GM18907 (cell line): Measurements from ENCODE around the gene SSBP3.
"Not testable (repeated sequence)": the region's sequence is repeated elsewhere in the genome, so short reads cannot be mapped to it uniquely, and the experiment has no call there.

Source experiments
- ATAC-seq: cut with Tn5 transposase; IDR thresholded peaks from one replicate; pipeline ENCODE4 v1.9.1; 2021; ENCODE audit warnings: mild to moderate bottlenecking, moderate library complexity; ENCODE audit not compliant: unreplicated experiment

The SSBP3 gene

DNA sequence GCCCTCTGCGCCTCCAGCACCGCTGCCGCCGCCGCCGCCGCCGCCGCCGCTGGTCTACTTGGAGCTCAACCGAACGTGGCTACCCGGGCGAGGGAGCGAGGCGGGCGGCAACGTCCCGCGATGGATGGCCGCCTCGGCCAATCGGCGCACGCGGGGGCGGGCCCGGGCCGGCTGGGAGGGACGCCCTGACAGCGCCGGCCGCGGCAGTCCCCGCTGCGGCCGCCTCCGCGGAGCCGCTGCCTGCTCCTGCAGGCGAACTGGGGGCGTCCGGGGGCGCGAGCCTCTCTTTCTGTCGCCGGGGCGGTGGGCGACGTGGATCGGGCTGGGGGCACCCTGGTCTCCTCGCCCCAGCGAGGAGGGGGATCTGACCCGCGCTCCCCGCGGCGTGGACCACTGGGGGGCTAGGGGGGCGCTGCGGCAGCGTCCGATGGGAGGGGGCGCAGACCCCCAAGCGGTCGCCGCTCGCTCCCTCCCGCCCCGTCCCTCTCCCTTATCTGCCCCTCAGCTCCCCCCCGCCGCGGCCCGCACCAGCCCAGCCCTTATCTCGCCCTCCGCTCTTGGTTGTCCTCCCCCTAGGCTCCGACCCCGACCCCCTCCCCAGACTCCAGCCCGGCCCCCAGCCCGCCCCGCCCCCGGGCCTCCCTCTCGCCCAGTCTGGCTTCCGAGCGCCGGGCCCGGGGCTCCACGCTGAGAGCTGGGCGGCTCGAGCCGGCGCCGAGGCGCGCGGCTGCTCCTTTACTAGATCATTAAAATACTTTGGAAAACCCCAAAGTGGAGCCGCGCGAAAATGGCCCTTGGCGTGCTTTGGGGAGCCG lies at the start of gene SSBP3:
Gene SSBP3, minus strand, starts transcription at position 56 of the 815 bp plus-strand sequence.
- ATAC-seq: peak; percentile 79

- no peak for ATAC-seq
These were observed 47.3 kb upstream of the SSBP3 start for GRCh38 chr1:54453509-54453908.

DNA sequence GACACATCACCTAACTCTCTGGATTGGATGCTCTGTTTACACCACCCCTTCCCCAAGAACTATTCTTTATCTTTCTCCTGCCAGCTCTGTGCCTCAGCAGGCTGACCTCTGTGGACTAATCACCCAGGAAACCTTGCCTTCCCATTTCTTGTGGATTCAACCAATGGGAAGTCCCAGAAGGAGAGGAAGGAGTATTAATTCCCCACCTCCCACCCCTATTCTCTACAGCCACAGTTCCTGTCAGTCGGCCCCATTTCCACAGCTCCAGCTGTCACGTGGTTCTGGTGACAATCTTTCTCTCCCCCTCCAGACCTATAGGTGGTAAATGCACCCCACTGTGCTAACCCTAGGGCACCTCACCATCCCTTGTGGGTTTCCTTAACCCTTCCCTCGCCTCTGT lies 46.8 kb upstream of the SSBP3 start:
- no peak for ATAC-seq

DNA sequence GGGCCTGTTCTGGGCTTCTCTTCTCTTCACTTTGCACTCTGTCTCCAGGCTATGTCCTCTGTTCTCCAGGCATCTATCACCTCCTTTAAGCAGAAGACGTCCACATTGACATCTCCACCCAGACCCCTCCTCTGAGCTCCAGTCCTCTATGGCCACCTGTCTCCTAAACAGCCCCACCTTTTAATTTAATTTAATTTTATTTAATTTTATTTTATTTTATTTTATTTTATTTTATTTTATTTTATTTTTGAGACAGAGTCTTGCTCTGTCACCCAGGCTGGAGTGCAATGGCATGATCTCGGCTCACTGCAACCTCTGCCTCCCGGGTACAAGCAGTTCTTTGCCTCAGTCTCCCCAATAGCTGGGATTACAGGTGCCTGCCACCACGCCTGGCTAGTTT lies 43.2 kb upstream of the SSBP3 start:
- not testable (repeated sequence) for ATAC-seq

GRCh38 chr1:54448801-54449200 lies 42.6 kb upstream of the SSBP3 start:
- not testable (repeated sequence) for ATAC-seq

DNA sequence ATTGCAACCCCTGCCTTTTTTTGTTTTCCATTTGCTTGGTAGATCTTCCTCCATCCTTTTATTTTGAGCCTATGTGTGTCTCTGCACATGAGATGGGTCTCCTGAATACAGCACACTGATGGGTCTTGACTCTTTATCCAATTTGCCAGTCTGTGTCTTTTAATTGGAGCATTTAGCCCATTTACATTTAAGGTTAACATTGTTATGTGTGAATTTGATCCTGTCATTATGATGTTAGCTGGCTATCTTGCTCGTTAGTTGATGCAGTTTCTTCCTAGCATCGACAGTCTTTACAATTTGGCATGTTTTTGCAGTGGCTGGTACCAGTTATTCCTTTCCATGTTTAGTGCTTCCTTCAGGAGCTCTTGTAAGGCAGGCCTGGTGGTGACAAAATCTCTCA lies 40.9 kb upstream of the SSBP3 start:
- not testable (repeated sequence) for ATAC-seq

GRCh38 chr1:54442185-54442584 lies 36.0 kb upstream of the SSBP3 start:
- ATAC-seq: no peak

DNA sequence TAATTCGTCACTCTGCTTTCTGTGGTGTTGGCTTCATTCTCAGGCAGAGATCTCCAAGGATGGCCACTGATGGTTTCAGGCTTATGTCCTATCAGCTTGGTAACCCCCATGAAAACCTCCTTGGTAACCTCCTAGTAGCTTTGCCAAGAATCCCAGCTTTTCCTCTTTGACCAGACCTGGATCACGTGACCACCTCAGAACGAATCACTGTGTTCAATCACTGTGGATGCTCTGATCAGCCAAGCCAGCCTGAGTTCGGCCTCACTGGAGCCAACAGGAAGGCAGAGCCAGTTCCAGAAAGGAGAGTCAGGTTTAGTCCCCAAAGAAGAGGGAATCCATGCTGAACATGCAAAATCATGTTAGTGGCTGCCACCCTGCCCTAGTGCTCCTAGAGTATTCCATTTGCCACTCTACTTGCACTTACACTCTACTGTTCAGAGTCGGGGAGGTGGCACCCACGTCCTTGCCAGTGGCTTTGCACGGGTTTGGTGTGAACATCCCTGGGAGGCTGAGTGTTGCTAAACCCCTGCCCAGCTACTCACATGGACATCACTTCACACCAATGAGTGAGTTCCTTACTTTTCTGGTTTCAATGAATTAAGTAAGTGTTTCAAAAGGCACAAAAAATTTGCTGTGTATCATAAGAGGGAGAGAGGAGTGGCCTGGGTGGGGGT lies 33.5 kb upstream of the SSBP3 start:
- no peak for ATAC-seq

- ATAC-seq: no peak
These were observed 31.6 kb upstream of the SSBP3 start for GRCh38 chr1:54437783-54438182.

DNA sequence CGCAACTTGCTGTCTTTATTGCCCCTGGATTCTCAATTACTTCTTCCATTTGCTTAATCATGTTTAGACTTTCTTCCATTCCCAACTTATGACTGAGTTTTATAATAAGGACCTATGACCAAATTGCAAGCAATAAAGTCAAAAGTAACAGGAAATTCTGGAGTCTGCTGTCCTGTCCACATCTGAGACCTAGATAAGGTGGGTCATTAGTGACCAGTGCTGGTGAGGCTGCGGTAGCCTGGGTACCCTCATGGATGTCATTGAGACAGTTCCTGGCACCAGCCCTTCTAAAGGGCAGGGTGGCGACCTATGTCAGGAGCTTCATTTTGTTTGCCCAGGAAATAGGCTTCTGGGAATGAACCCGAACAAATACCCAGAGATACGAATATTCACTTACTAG lies 30.6 kb upstream of the SSBP3 start:
- no peak for ATAC-seq

- ATAC-seq: no peak
These were observed 23.6 kb upstream of the SSBP3 start for GRCh38 chr1:54429838-54430237.

DNA sequence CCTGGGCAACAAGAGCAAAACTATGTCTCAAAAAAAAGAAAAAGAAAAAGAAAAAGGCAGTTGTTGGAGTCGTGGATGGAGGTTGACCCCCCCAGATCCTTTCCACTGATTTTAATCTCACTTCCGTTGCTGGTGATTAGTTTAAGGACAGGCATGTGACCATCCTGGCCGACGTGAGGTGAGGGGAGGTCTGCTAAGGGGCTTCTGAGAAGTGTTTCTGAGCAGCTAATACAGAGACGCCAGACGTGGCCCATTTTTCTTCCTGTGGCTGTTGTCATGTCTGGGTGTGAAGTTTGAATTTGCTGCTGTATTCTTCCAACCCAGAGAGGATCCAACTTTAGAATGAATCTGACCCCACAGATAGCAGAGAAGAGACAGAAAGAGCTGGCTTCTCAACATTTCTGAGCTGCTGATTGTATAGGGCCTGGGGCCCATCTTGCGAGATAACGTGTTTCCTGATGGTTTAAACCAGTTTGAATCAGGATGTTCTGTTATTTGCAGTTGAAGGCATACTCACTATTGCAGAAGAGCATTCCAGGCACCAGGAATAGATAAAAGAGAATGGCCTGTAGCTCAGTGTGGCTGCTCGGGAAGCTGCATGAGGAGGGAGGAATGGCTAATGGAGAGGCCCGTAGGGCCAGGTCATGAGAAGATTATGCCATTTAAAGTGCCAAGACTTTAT lies 22.8 kb upstream of the SSBP3 start:
- no peak for ATAC-seq

- no peak for ATAC-seq
These were observed 19.0 kb upstream of the SSBP3 start for GRCh38 chr1:54425152-54425584.

GRCh38 chr1:54424398-54424797 lies 18.2 kb upstream of the SSBP3 start:
- no peak for ATAC-seq

DNA sequence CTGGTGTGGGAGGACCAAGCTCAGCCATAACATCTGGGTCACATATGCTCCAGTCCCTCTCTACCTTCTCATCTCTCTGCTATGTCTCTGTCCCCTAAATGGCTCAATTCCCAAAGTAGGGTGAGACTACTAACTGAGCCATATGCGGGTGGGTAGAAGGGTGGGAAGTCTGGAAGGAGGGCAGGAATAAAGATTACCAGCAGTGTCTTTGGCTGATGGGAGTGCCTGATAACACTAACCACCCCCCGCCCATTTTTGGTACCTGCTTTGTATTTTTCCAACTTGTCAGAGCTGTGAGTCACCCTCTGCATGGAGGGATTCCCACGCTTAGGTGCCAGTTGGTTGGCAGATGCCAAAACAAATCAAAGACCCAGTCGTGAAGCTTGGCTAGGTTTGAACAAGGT lies 14.9 kb upstream of the SSBP3 start:
- no peak for ATAC-seq

DNA sequence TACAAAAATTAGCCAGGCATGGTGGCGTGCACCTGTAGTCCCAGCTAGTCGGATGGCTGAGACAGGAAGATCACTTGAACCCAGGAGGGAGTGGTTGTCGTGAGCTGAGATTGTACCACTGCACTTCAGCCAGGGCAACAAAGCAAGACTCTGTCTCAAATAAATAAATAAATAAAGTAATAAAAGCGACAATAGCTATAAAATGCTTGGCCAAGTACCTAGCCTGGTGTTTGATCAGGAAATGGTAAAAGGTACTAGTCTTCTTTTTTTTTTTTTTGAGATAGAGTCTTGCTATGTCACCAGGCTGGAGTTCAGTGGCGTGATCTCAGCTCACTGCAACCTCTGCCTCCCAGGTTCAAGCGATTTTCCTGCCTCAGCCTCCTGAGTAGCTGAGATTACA lies 12.4 kb upstream of the SSBP3 start:
- not testable (repeated sequence) for ATAC-seq

- no peak for ATAC-seq
These were observed 10.9 kb upstream of the SSBP3 start for GRCh38 chr1:54417123-54417522.

GRCh38 chr1:54416435-54416834 lies 10.2 kb upstream of the SSBP3 start:
- ATAC-seq: no peak

DNA sequence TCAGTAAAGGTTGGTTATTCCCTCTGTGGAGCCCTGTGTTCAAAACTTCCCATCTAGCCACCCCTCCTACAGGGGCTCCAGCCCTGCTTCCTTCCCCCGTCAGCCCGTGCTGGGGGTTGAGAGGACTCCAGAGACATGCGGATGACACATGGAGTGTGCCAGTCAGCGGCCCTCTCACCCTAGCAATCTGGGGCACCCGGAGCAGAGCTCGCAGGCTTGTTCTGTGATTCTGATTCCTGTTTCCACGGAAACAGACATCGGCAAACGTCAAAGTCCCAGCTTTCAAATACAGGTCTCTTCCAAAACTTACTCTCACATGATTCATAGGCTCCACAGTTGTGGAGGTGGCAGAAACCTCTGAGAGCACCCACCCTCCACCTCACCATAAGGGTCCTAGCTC lies 9.8 kb upstream of the SSBP3 start:
- no peak for ATAC-seq

GRCh38 chr1:54415533-54415932 lies 9.3 kb upstream of the SSBP3 start:
- no peak for ATAC-seq

- no peak for ATAC-seq
These were observed 7.5 kb upstream of the SSBP3 start for GRCh38 chr1:54413732-54414131.

DNA sequence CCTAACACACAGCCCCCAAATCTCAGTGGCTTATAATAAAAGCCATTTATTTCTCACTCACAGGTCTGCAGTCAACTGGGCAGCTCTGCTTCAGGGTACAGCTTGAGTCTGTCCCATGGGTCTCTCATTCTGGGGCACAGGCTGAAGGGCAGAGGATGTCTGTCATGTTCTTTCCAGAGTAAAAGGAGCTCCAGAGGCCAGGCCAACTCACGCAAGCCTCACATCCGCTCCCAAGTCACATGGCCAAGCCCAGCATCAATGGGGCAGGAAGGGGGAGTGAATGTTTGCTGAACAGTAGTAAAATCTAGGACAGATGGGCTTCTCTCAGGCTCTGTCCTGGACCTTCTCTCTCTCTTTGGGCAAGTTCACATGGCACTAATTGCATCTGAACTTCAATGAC lies 7.1 kb upstream of the SSBP3 start:
- ATAC-seq: no peak
